ENCODE measurements around the gene GRK3. TPM values are rescaled to one million over a fixed set of nuclear protein-coding genes. Genes with fewer than 3 reads are reported as not detected.

Gene GRK3
- total RNA-seq, 1 donor from 2014 or later = 19.4 TPM

DNA sequence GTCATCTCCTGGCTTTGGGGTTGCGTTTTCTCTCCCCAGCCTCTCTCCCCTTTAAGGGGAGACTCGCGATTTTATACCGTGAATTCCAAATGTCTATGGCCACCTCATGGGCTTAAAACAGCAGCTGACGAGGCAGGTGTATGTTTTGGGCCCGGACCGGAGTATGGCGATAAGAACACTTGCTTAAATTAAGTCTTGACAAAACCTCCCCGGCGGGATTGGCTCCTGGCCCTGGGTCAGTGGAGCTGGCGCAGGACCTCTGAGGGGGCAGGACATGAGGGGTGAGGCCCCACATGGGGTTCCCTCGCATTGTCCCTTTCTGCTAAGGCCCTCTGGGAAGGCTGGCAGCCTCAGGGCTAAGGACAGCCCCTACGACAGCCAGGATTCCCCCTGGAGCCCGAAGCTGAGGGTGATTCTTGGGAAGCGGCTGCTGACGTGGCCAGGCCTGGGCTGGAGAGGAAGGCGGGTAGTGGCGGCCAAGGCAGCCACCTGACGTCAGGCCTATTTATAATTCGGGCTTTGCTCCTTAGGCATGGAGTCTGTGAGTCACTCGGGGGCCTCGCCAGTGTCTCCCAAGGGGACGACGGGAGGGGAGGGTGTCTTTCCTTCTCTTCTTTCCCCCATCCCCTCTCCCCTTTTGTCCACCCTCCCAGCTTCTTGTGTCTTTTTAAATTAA, 190.2 kb downstream of the GRK3 start:
- DNase-seq (ENCODE audit: low read depth, low spot score) = no peak
- peaks cover 3% of the 10 kb centered on the region for H3K27me3 Mint-ChIP-seq (ENCODE audit: low read depth)
- no peaks in the 10 kb centered on the region for H3K4me1 Mint-ChIP-seq
- H3K9me3 Mint-ChIP-seq = no peaks in the 10 kb centered on the region
- TF ChIP-seq, protein P1, sequence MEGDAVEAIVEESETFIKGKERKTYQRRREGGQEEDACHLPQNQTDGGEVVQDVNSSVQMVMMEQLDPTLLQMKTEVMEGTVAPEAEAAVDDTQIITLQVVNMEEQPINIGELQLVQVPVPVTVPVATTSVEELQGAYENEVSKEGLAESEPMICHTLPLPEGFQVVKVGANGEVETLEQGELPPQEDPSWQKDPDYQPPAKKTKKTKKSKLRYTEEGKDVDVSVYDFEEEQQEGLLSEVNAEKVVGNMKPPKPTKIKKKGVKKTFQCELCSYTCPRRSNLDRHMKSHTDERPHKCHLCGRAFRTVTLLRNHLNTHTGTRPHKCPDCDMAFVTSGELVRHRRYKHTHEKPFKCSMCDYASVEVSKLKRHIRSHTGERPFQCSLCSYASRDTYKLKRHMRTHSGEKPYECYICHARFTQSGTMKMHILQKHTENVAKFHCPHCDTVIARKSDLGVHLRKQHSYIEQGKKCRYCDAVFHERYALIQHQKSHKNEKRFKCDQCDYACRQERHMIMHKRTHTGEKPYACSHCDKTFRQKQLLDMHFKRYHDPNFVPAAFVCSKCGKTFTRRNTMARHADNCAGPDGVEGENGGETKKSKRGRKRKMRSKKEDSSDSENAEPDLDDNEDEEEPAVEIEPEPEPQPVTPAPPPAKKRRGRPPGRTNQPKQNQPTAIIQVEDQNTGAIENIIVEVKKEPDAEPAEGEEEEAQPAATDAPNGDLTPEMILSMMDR (conservative IDR thresholded peaks at IDR 0.05) = no peak
- H3K4me3 Mint-ChIP-seq = no peak overlapping the region
- H3K36me3 Mint-ChIP-seq (ENCODE audit: low read depth) = no peaks in the 10 kb centered on the region
- H3K27ac Mint-ChIP-seq (ENCODE audit: unreplicated experiment) = no peak overlapping the region

DNA sequence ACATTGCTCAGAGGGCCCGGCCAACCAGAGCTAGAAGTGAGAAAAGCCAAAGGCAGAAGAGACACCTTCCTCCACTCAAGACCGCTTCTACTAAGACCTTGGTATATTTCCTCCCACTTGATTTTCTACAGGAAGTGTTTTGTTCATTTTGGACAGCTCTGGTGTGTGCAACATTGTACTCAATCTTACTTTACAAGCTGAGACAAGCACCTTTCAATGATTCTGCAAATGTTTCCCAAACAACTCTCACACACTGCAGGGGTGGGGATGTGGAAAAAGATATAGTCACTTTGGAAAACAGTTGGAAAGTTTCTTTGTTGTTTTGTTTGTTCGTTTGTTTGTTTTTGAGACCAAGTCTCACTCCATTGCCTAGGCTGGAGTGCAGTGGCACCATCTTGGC, 193.2 kb downstream of the GRK3 start:
- no peak overlapping the region for H3K27ac Mint-ChIP-seq (ENCODE audit: unreplicated experiment)
- TF ChIP-seq, protein P1 (conservative IDR thresholded peaks at IDR 0.05) = no peak
- no peaks in the 10 kb centered on the region for H3K9me3 Mint-ChIP-seq
- no peak for DNase-seq (ENCODE audit: low read depth, low spot score)
- no peaks in the 10 kb centered on the region for H3K4me1 Mint-ChIP-seq
- no peak overlapping the region for H3K4me3 Mint-ChIP-seq
- no peaks in the 10 kb centered on the region for H3K27me3 Mint-ChIP-seq (ENCODE audit: low read depth)
- no peaks in the 10 kb centered on the region for H3K36me3 Mint-ChIP-seq (ENCODE audit: low read depth)

DNA sequence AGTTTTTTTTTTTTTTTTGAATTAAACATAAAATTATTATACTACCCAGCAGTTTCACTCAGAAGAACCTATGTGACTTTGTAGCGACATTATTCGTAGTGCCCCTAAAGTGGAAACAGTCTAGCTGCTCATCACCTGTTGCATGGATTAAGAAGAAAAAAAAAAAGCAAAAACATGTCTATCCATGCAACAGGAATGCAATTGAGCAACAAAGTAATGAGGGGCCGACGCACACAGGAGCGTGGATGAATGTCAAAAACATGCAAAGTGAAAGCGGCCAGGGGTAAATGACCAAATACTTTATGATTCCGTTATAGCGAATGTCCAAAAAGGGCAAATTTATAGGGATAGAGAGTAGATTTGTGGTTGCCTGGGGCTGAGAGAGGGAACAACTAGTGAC, 193.8 kb downstream of the GRK3 start:
- Mint-ChIP-seq H3K4me3 (no peak overlapping the region), H3K27me3 (ENCODE audit: low read depth) (no peaks in the 10 kb centered on the region), H3K36me3 (ENCODE audit: low read depth) (no peaks in the 10 kb centered on the region), H3K9me3 (no peaks in the 10 kb centered on the region), H3K27ac (ENCODE audit: unreplicated experiment) (no peak overlapping the region), H3K4me1 (no peaks in the 10 kb centered on the region)
- DNase-seq (ENCODE audit: low read depth, low spot score) = no peak
- TF ChIP-seq, protein P1 (conservative IDR thresholded peaks at IDR 0.05) = no peak

DNA sequence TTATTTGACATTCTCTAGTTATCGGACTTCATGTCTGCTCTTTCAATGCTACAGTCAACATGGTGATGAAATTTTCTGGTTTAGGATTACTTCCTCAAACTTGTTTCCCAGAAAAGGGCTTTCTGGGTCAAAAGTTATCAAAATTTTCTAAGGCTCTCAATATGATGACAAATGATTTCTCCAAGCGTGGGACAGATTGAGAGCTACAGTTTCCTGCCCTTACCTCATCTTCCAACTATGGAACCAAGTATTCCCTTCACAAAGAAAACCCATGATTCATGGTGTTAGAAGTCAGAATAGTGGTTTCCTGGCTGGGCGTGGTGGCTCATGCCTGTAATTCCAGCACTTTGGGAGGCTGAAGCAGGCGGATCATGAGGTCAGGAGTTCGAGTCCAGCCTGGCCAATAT, 195.4 kb downstream of the GRK3 start:
- TF ChIP-seq, protein P1 (conservative IDR thresholded peaks at IDR 0.05) = no peak
- H3K36me3 Mint-ChIP-seq (ENCODE audit: low read depth) = no peaks in the 10 kb centered on the region

DNA sequence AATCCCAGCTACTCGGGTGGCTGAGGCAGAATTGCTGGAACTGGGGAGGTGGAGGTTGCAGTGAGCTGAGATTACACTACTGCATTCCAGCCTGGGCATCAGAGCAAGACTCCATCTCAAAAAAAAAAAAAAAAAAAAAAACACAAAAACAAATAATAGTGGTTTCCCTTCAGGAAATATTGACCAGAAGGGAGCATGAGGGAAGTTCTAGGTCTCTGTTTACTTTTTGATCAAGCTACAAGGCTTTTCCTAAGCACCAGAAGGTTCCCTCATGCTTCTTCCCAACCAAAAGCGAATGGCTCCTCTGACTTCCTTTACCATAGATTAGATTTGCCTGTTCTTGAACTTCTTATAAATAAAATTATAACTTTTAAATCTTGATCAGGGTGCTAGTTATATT, 195.8 kb downstream of the GRK3 start:
- Mint-ChIP-seq H3K36me3 (ENCODE audit: low read depth) (no peaks in the 10 kb centered on the region), H3K4me1 (no peaks in the 10 kb centered on the region), H3K27ac (ENCODE audit: unreplicated experiment) (no peak overlapping the region), H3K4me3 (no peak overlapping the region), H3K27me3 (ENCODE audit: low read depth) (no peaks in the 10 kb centered on the region), H3K9me3 (no peaks in the 10 kb centered on the region)
- no peak for DNase-seq (ENCODE audit: low read depth, low spot score)
- TF ChIP-seq, protein P1 (conservative IDR thresholded peaks at IDR 0.05) = no peak

More for the DNA sequence above, 195.4 kb downstream of the GRK3 start:
- no peaks in the 10 kb centered on the region for H3K4me1 Mint-ChIP-seq
- H3K9me3 Mint-ChIP-seq = no peaks in the 10 kb centered on the region
- H3K4me3 Mint-ChIP-seq = no peak overlapping the region
- H3K27me3 Mint-ChIP-seq (ENCODE audit: low read depth) = no peaks in the 10 kb centered on the region
- no peak overlapping the region for H3K27ac Mint-ChIP-seq (ENCODE audit: unreplicated experiment)
- no peak for DNase-seq (ENCODE audit: low read depth, low spot score)

Data from neural crest cell (in vitro differentiated cells).